Renal pelvis (tissue), 12 donors: ENCODE results near the gene ODAM. TPM values are rescaled to one million over a fixed set of nuclear protein-coding genes. Genes with fewer than 3 reads are reported as not detected.
"Not testable (repeated sequence)": the region's sequence is repeated elsewhere in the genome, so short reads cannot be mapped to it uniquely, and the experiment has no call there.

ENCODE experiments used
- DNase-seq: peaks from one replicate; pipeline ENCODE4 v3.0.0-alpha.2; 2013
- long read RNA-seq, 16 experiments: transcript quantifications; one replicate each; lab custom pipeline, GENCODE V29; 2026
- polyA plus RNA-seq, 3 donors: library from polyadenylated mRNA; unstranded; fragments of 120-200 nt; gene quantifications; one replicate each; pipeline ENCODE4 v1.2.1, GENCODE V29; 2013; ENCODE audit not compliant: insufficient read length in 3 of 3

The ODAM gene, protein sequence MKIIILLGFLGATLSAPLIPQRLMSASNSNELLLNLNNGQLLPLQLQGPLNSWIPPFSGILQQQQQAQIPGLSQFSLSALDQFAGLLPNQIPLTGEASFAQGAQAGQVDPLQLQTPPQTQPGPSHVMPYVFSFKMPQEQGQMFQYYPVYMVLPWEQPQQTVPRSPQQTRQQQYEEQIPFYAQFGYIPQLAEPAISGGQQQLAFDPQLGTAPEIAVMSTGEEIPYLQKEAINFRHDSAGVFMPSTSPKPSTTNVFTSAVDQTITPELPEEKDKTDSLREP
- polyA plus RNA-seq = 1 to 10 TPM; 1.3 to 2.1 (median 1.7) TPM
- long read RNA-seq, donor 1 = 0 reads
- long read RNA-seq, donor 2 = 0 reads
- long read RNA-seq, donor 3 = 0 reads
- long read RNA-seq, donor 4 = 0 reads
- long read RNA-seq, donor 5 = 0 reads
- long read RNA-seq, donor 6 = 0 reads
- long read RNA-seq, donor 7 = 0 reads
- long read RNA-seq, donor 8 = 0 reads
- long read RNA-seq, donor 9 = 0 reads
- long read RNA-seq, donor 10 = 0 reads
- long read RNA-seq, donor 11 = 0 reads
- long read RNA-seq, donor 12 = 0 reads
- long read RNA-seq, donor 13 = 0 reads
- long read RNA-seq, donor 14 = 0 reads
- long read RNA-seq, donor 15 = 0 reads
- long read RNA-seq, donor 16 = 0 reads

DNA sequence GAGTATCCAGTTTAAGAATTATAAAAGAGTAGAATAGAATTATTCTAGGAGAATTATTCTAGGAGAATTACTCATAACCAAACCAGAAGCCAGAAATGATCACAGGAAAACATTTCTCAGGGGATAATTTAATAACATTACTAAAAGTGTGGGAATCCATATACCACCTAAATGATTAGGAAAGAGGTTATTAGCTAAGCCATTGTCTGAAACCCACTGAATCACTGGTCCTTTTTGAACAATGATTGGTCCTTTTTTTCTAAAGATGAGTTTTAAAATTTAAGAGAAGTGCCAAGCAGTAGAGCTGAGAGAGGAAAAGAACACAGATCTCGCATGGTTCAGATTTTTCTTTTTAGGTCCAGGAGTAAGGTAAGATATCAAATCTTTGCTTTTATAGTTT lies at the start of gene ODAM:
ODAM (plus strand) TSS at position 301 of the 400 bp plus-strand sequence. CDS start 819 bp downstream, outside the sequence.
- no peak for DNase-seq

DNA sequence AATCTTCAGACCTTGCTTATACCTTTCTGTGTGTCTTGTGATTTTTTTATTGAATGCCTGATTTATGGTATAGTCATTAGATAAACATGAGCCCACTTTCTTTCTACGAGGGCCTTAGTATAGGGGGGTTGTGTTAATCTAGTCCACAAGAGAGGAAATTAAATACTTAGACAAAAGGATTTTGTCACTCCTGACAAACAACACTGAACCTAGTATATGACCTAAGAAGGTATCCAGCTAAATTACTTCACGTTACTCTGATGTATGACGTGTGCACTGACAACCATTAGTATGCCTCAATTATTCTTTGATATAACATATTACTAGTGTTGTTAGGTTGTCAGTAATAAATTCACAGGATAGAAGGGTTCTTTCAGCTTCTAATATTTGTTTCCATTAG lies 44.3 kb upstream of the ODAM start:
- DNase-seq = no peak

DNA sequence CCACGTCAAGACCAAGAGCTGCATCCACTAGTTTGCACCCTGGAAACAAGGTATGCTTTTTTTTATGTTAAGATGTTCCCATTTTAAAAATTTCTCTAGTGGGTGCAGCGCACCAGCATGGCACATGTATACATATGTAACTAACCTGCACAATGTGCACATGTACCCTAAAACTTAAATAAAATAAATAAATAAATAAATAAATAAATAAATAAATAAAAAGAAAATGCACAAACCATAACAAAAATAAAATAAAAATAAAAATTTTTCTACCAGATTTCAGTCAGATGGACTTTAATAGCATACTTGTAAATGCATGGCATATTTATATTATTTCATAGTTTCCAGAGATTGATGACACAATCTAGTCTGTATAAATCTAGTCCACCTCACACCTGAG lies 43.4 kb upstream of the ODAM start:
- DNase-seq = no peak

DNA sequence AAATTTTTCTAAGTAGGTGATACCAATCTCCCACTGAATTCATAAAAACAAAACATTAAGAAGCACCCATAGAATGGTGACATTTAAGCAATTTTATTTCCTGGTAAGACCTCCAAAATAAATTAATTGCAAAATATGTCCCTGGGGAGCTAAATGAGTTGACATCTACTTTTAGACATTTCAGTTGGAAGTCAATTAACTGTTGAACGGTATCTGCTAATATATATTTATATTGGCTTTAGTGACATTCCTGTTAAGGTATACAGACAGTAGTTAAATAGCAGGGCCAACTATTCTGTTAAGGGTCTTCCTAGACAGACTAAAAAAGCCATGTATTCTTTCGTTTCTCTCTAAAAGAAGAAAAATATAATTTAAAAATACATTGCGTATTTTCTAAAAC lies 41.6 kb upstream of the ODAM start, which contains the start of gene PRR27:
PRR27 (plus strand) TSS at position 301 of the 400 bp plus-strand sequence. CDS start 139 bp downstream, outside the sequence.
- DNase-seq = no peak

- DNase-seq = no peak
Measured at GRCh38 chr4:70158576-70158975, 36.9 kb upstream of the ODAM start.

DNA sequence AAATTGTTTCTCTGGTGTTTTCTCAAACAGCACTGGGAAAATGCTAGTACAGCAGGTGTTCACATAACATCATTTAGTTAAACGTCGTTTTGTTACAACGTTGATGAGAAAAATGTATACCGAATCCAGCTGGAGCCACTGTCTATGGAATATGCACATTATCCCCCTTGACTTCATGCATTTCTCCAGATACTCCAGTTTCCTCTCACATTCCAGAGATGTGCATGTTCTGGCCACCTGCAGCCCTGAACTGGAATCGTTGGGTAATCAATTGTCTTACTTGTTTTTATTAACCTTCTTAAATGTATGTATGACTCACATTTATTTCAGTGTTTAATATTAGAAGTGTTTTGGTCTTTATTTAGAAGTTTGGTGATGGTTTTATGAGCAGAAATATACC lies 18.4 kb upstream of the ODAM start:
- DNase-seq = no peak

GRCh38 chr4:70178075-70178660 lies 17.4 kb upstream of the ODAM start:
- DNase-seq = no peak

DNA sequence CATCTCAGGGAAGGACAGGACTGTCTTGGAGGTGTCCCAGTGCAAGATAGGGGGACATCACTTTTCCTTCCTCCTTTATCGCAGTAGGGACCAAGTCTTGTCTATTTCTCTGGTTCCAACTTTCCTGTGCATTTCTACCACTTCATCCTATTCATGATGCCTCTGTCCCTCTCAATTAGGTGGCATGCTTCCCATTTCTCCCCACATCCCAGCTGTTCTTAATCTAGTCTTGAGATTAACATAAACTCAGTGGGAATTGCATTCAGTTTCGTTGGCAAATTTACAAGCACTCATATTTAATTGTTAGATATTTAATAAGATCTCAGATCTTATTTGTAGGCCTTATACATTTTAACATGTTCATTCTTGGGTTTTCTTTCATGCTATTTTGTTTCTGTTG lies 15.7 kb upstream of the ODAM start:
- DNase-seq = no peak

DNA sequence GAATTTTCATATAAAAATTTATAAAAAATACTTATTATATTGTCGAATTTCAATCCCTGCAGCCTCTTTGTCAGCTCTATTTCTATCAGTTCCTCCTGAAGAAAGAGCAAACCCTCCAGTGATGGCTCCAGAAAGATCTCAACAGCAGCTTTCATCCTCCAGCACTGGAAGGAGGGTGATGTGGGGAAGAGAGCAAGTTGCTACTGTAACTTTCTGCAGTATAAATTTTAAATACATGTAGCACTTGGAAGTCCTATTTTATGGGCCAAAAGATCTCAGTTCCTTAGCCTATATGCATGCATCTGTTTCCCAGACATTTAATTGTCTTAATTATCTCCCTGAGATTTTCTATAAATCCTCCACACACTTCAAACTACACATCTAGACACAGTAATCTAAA lies 13.7 kb upstream of the ODAM start:
- DNase-seq = no peak

DNA sequence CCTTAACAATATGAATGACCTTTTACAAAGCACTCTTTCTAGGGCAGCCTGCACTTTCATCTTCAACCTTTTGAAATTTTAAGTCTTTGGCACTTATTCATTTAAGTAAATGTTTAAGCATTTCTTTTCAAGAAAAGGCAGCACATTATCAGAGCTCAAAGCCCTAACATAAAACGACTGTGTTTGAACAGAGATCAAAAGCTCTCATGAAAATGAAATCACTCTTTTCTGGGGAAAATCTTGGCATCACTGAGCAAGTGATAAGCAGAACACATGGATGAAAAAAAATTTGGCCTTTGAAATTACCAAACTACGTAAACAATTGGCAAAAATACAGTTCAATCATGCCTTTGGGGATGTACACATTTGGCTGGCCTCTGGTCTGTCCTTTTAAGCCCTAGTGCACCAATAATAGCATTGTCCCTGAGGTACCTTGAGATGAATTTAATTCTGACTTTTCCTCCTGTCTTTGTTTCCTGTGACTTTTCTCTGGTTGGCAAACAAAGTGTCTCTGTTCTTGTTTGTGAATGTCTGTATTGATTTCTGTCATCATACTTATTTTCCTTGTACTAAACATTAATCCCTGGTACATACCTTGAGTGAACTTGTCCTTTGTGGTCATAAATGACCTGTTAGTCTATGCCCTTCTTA lies 12.9 kb upstream of the ODAM start:
- no peak for DNase-seq

DNA sequence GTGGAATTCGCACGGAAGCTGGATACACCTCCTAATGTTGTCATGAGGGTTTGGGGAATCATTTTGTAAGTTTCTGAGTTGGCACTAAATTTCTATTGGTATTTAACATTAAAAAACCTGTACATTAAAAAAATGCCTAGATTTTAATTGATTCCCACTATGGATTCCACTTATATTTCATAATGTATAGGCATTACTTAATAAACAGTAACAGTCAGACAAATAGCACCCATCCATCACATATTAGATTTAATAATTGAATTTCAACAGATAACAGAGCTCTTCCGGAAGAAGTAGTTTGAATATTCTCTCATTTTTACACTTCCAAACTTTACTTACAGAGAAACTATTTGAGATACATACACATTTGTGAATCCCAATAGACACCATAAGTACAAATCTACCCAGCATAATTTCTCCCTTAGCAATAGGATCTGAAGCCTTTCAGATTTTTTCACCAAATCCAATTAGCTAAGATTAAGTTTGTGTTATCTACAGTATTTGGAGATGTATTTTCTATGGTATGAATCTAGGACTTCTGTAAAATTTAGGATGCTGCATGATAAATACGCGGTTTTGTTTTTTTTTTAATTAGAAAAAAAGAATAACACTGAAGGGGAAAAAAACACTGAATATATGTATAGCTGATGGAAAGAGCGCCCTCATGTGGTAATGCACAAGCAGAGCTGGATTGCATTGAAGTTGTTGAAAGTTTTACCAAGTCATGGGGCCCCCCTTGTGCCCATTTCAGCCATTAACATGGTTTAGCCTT lies 12.2 kb upstream of the ODAM start:
- DNase-seq = no peak

DNA sequence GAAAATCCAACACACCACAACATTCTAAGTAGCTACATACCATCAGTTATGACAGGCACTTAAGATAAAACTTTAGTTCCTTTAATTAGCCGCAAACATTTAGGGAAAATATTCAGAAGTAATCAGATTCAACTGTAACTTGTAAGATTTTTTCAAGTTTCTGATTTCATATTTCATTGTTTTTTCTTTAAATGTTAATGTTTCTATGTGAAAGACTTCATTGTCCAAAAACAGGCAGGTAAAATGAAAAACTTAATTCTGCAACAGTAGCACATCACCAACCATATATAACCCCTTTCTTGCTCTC lies 11.6 kb upstream of the ODAM start:
- DNase-seq = no peak

- DNase-seq = no peak
Measured at GRCh38 chr4:70187216-70187615, 8.3 kb upstream of the ODAM start.

DNA sequence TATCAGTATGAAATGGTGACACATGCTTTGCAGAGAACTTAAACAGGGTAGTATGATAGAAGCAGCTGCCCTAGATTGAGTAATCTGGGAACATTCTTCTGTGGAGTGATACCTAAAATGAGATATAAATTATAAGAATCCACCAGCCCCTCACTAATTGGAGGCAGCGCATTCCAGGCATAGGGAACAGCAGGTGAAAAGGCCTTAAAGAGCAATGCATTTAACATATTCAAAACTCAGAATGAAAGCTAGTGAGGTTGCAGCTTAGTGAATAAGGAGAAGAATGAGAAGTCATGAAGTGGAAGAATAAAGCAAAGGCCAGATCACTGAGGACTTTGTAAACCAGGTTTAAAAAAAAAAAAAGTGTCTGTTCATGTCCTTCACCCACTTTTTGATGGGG lies 4.9 kb upstream of the ODAM start:
- DNase-seq = no peak

GRCh38 chr4:70191647-70192046 lies 3.9 kb upstream of the ODAM start:
- DNase-seq = no peak

GRCh38 chr4:70192895-70193294 lies 2.6 kb upstream of the ODAM start:
- no peak for DNase-seq

DNA sequence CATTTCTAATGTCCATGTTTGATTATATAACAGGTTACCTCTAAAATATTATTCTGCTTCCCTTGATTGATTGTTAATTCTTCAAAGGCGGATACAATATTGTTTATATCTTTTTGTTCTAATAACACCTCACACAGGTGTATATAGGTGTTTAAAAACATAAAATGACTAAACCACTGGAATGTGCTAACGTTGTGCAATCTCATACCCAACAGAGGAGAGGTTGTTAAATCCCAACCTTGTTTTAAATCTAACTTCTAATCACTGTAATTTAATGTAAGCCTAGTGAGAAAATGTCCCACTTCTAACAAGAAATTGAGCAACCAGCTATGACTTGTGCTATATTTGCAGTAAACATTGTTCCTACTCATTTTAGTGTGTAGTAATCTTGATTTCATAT lies 1.3 kb downstream of the ODAM start:
- DNase-seq = no peak

- DNase-seq = no peak
Measured at GRCh38 chr4:70197842-70198241, 2.3 kb downstream of the ODAM start.

DNA sequence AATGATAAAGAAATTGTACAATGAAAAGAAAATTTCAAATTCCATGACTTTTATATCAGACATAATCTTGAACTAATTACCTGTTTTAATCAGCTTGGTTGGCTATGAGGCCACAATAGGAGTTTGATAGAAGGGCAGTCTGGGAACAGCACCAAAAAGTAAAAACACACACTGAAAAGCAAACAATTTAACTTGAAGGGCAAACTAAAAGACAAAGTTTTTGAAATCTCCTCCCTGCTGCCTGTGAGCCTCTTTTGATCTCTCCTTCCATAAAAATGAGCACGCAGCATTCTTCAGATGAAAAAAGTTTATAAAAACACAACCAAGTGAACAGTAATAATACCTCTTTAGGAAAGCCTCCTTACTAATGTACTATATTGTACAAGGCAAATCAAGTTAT lies 8.1 kb downstream of the ODAM start:
- DNase-seq = no peak

DNA sequence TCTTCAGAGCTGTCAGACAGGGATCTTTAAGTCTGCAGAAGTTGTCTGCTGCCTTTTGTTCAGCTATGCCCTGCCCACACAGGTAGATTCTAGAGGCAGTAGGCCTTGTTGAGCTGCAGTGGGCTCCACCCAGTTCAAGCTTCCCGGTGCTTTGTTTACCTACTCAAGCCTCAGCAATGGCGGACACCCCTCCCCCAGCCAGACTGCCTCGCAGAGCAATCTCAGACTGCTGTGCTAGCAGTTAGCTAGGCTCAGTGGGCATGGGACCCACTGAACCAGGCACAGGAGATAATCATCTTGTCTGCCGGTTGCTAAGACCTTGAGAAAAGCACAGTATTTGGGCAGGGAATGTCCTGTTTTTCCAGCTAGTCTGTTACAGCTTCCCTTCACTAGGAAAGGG lies 17.2 kb downstream of the ODAM start:
- not testable (repeated sequence) for DNase-seq

DNA sequence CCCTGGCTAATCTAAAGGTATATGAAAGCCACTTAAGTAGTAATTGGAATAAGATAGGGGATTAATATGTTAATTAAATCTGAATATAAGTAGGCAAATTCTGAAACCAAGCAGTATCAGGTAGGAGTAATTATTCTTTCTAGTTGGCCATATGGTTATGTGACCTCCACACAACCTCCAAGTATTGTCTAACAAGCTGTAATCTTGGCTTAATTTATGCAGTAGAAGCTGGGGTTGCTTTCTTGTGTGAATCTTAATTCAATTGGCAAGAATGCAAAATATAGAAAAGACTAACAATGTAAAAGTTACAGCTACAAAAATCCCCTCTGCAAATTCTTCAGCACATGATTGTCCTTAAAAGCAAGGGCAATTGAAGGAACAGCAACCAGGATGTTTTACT lies 20.6 kb downstream of the ODAM start:
- not testable (repeated sequence) for DNase-seq

DNA sequence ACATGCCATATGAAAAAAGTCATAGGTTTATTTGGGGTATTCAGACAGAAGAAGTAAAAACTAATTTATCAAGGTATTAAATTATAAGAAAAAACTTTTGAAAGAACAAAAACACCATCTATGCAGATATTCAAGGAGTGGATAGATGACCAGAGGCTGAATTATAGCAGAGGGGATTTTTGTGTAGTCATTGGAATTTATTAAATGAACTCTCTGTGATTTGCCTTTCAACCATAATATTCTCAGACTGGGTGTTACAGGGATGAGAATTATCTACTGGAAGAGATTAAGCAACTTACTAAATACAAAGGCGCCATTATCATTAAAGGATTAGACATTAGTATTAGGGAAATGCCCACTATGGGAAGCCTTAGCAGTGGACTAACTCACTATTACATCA lies 21.0 kb downstream of the ODAM start:
- not testable (repeated sequence) for DNase-seq
